HG03175 (cell line): Measurements from ENCODE around the gene SLC15A3.
"Not testable (repeated sequence)": the region's sequence is repeated elsewhere in the genome, so short reads cannot be mapped to it uniquely, and the experiment has no call there.

Experiments used
- ATAC-seq: cut with Tn5 transposase; IDR thresholded peaks from one replicate; pipeline ENCODE4 v1.9.1; 2021; ENCODE audit warnings: mild to moderate bottlenecking, moderate library complexity; ENCODE audit not compliant: unreplicated experiment

Gene SLC15A3

DNA sequence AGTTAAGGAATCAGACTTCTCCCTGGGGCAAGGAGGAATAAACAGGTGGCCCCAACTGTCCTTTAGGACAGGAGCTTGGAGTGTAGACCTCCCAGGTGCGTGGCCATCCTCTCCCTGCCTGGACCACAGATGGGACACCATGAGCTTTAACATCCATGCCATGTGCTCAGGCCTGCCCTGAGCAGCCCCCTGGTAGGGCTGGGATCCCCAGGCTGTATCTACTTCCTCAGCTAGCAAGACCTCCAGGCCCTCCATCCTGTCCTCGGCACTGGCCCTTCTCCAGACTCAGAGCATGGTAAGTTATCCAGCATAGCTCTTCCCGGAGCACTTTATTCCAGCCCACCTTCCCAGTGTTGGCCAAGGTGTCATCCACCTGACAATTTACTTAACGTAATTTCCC lies 25.2 kb upstream of the SLC15A3 start:
- no peak for ATAC-seq

DNA sequence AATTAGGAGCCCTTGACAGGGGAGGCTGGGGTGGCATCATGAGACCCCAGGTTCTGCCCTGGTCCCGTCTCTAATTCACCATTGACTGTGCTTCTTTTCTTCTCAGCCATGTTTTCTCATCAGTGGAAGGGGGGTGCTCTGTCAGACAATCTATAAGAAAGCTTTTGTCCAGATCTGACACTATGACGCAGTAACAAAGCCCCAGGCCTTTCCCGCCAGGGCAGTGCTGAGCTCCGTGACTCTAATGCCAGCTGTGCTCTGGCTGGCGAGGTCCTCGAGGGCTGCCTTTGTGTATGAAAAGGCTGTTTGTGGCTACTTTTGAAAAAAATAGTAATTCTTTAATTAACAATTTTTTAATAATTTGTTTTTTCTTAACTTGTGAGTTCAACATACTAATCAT lies 22.8 kb upstream of the SLC15A3 start:
- ATAC-seq = no peak

DNA sequence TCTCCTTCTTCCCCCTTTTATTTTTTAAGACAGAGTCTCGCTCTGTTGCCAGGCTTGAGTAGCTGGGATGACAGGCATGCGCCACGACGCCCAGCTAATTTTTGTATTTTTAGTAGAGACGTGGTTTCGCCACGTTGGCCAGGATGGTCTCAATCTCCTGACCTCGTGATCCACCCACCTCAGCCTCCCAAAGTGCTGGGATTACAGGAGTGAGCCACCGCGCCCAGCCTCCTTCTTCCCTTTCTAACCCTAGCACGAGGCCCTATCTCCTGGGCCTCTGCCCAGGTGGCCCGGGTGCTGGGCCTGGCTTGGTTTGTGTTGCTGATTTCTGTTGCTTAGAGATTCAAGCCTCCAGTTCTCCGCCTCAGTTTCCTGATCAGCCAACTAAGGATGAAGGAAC lies 22.3 kb upstream of the SLC15A3 start:
- ATAC-seq = not testable (repeated sequence)

DNA sequence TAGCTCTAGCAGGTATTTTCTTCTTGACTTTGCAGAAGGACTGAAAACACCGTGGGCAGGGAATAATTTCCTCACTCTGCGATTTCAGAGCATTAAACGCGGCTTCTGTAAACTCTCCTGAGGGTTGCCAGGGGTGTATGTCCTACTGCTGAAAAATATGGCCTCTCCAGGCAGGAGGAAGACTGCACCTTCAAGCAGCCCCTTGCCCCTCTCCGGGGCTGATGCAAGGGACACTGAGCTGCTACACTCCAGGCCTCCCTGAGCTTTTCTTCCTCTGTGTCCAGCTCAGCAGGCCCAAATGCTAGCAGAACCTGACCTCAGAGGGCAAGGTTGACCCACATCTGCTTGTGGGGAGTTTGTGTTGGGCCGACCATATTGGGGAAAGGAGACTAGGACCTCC lies 21.7 kb upstream of the SLC15A3 start:
- no peak for ATAC-seq

DNA sequence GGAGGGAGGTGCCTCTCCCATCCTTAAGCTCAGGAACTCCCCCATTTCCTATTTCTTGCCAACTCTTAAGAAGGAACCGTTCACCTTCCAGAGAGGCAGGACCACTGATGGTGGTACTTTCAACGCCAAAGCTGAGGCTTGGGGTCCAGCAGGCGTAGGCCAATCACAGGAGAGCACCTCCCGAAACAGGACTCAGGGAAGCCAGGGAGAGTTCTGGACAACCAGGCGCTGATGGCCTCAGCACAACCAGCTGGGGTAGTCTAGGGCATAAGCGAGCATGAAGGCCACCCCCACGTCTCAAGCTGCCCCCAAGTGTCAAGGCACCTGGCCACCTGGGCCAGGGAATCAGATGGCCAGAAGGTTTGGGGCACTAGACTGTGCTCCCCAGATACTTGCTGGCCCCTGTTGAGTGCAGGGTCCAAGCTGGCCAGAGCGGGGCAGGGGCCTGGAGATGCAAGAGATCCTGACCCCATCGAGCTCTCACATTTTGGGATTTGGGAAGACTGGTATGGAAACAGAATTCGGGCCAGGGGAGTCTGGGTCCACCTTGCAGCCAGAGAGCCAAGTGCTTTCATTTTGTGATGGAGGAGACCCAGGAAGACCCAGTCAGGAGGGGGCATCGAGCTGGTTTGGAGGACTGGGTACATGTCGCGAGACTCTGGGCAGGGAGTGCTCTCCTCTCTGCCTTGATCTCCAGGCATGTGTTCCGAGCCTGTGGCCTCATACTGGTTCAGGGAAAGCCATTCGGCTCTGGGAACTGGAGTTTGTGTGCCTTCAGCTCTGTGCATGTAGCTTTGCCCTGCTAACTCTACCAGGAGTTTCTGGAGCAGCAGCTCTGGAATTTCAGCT lies 20.4 kb upstream of the SLC15A3 start:
- no peak for ATAC-seq

DNA sequence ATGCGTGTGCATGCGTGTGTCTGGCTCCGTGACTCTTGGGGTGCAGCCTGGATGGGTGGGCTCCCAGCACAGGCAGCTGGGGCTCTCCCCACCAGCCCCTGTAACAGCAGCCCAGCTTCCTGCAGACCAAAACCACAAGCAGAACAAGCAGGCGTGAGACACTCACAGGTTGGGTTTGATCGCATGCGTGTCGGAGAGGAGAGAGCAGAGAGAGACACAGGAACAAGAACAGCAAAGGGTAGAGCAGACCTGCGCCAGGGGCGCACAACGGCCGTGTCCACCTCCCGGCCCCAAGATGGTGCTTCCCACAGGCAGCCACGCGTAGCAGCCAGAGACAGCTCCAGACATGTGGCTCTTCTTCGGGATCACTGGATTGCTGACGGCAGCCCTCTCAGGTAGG lies 19.5 kb upstream of the SLC15A3 start, which contains the start of gene CD6:
Gene CD6, plus strand, starts transcription at position 161 of the 400 bp plus-strand sequence. Its CDS starts 186 bp downstream, at position 347.
- ATAC-seq = no peak

DNA sequence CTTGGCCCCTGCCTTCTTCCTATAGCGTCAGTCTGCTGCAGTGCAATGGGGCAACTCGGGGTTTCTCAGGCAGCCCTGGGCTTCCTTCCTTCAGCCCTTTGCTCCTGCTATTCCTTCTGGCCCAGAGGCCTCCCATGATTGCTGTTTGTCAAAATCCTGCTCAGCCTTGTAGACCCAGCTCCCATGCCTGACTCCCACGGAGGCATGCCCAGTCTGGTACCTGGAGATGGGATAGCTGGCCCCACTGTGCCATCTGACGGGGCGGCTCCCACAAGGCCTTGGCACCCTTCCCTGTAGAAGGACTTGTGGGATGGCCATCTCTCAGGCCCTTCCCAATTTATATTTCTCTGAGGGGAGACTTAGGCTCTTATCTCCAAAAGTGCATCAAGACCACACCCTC lies 18.9 kb upstream of the SLC15A3 start:
- ATAC-seq = no peak

DNA sequence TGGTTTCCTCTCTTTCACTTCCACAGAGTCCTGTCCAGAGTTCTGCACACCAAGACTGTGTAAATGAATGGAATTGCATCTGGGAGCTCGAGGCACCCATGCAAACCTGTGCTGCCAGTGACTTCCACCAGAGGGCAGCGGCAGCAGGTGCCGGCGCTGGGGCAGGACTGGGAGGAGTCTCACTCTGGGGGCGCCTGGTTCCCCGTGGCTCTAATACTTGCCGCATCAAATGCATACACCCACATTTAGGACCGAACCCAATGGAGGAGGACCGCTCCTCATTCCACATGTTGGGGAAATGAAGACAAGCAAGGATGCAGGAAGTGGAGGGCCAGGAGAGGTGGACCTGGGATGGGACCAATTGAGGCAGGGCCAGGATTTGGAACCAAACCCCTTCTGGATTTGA lies 18.4 kb upstream of the SLC15A3 start:
- peak; percentile 68 for ATAC-seq

DNA sequence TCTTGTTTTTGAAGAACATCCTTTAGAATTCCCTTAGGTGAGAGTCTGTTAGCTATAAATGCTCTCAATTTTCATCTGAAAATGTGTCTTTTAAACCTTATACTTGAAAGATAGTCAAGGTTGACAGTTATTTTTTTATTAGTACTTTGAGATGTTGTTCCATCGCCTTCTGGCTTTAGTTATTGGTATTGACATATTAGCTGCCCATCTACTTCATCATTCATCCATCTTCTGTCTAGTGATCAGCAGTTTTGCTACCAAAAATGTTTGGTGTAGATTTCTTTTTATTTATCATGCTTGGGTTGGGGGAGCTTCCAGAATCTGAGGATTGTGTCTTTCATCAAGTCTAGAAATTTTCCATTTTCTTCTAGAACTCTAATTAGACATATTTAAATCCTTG lies 16.2 kb upstream of the SLC15A3 start:
- ATAC-seq = no peak

DNA sequence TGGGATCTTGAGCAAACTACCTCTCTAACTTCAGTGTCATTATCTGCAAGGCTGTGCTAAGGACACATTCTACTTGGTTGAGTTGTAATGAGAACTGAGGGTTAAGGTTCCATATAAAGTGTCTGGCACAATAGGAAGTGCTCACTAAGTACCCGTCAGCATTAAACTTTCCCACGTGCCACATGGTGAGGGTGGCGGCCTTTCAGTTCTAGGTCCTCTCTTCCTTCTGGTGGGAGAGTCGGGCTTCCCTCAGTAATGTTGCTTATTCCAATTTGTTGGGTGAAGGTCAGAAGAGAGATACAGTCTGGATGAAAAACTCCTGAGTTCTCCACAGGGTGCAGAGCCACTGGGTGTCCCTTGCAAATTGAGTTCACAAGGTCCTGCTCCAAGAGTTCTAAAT lies 14.9 kb upstream of the SLC15A3 start:
- no peak for ATAC-seq

DNA sequence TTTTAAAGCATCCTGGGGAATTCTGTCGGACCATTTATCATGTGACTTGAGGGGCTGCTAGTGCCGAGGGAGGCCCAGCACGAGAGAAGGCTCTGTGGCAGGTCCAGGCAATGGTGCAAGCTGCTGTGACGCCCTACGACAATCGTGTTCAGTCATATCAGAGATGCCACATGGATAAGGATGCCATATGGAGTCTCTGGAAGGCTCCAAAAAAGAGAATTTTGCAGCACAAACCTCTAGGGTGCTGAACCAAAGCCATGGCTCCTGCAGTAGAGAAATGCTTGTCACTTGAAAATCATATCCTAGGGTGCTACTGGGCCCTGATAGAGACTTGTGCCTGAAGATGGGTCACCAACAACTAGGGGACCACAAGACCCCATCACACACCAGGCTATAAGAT lies 12.8 kb upstream of the SLC15A3 start:
- no peak for ATAC-seq

DNA sequence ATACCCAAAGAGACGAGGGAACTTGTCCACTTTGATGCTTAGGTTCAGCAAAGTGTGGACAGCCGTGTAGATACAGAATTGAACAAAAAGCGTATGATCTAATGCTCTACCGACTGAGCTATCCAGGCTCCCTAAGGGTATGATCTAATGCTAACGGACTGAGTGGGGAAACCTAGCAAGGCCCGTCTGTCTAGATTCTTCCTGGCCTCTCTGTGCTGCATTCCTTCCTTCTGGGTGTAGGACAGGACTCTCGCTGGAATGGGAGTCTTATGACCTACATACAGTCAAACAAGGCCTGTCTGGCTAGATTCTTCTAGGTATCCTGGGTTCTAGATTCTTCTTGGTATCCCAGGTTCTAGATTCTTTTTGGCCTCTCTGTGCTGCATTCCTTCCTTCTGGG lies 8.4 kb upstream of the SLC15A3 start:
- ATAC-seq = no peak

DNA sequence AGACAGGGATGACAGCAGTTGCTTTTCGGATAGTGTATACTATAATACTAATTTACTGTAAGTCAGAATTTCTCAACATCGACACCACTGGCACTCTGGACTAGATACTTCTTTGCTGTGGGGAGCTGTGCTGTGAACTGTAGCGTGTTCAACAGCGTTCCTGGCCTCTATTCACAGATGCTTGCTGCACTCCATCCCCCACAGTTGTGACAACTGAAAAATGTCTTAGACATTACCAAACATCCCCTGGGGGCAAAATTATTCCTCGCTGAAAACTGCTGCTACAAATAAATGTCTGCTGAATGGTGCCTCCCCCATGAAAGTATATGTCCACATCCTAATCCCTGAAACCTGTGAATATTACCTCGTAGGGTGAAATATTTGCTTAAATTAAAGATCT lies 7.5 kb upstream of the SLC15A3 start:
- no peak for ATAC-seq

DNA sequence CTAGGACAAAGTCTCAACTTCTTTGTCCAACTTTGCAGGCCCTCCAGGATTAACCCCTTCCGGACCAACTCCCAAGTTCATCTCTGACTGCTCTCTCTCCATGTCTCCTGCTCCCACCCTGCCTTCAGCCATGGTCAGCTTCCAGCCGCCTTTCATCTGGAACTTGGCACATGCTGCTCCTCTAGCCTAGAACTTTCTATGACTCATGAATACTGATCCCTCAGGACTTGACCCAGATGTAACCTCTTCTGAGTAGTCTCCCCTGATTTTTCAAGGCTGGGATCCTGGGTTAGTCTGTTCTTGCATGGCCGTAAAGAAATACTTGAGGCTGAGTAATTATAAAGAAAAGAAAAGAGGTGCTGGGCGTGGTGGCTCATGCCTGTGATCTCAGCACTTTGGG lies 5.2 kb upstream of the SLC15A3 start:
- ATAC-seq = no peak

DNA sequence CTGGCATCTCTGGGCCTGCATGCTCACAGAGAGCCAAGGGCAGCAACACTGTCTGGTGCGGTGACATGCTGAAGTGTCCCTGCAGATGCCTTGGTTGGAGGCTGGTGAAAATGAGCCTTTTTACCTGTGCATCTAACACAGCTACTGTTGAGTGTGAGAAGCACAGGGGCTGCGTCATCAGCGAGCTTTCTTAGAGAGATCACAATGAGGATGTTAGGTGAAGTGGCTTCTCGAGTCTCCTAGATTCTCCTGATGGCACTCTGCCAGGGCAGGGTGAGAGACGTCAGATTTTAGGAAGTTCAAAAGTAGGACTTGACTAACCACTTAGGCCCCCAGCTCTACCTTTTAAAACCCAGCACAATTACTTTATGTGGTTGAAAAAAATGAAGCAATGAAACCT lies 3.6 kb upstream of the SLC15A3 start:
- ATAC-seq = no peak

DNA sequence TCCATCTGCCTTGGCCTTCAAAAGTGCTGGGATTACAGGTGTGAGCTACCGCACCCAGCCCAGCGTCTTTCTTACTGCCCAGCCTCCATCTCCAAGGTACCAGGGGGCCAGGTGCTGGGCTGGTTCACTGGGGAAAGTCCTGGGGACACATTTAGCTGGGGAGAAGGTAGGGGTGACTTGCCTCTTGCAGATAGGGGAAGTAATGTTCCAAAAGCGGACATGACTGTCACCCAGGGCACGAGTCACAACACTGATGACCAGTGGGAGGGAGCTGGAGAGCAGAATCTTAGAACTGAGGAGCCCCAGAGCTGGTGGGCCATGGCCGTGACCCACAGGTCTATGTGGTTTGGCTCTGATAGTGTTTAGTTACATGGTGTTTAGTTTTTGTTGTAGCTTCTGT lies 2.4 kb upstream of the SLC15A3 start:
- ATAC-seq = no peak

DNA sequence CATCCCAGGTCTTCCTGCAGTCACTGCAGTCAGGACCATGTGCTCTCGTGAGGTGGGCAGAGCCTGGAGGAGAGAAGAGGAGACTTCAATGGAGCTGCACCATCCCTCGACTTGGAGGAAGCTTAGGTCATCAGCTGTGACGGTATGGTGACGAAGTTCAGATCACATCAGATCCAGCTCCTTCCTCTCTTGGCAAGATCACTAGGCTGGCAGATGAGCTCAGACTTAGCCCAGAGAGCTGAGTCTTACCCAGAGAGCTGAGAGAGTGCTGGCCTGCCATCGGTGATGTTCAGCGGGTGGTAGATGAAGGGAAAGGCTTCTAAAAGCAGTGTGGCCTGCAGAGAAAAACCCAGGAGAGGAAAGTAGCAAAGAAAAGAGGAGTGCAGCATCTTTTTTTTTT lies 1.8 kb upstream of the SLC15A3 start:
- no peak for ATAC-seq

DNA sequence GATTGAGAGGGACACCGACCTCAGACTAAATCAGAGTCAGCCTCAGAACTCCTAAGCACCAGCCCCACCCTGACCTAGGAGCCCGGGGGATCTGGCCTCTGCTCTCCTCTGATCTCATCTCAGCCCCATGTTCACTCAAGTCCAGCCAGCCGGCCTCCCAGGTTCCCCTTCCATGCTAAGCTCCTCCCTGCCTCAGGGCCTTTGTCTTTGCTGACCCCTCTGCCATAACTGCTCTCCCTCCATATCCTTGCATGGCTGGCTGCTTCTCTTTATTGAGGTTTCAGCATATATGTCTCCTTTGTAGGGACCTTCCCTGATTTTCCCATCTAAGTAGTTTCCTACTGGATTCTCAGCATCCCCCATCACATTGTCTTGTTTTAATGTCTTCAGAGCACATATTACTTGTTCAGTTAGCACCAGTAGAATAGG lies 780 bp upstream of the SLC15A3 start:
- ATAC-seq = no peak

DNA sequence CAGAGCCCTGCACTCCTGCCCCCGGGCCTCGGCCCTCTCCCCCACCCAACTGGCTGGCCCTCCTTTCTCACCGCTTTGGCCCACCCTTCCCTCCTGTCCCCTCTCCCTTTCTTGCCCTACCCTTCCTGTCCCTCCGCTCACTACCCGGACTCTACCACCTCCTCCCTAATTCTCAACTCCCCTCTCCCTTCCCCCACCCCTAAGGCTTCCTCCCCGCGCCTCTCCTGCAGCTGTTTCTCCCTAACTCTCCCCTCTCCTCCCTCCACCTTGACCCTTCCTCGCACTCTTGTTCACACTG lies 421 bp downstream of the SLC15A3 start:
- ATAC-seq = no peak

DNA sequence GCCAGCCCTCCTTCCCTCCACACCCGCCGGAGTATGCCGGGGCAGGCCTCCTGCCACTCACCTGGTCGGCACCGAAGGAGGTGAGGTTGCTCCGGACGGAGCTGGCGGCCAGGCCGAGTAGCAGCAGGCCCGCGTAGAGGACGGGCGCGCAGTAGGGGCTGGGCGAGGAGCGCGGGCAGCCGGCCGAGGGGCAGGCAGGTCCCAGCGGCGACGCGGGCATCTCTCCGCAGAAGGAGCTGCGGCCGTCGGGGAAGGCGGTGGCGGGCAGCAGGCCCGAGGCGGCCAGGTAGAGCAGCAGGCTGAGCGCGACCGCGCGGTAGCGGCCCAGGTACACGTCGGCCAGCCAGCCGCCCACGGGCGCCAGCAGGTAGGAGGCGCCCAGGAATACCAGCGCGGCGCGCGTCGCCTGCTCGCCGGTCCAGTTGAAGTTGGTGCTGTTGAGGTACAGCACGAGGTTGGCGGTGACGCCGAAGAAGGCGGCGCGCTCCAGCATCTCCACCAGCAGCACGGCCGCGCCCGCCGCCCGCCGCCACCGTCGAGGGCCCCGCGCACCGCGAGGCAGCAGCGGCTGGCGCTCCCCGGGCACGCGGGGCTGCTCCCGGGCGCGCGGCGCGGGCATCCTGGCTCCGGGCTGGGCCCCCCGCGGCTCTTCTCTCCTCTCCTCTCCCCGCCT lies 907 bp downstream of the SLC15A3 start:
- ATAC-seq = peak; percentile 25

DNA sequence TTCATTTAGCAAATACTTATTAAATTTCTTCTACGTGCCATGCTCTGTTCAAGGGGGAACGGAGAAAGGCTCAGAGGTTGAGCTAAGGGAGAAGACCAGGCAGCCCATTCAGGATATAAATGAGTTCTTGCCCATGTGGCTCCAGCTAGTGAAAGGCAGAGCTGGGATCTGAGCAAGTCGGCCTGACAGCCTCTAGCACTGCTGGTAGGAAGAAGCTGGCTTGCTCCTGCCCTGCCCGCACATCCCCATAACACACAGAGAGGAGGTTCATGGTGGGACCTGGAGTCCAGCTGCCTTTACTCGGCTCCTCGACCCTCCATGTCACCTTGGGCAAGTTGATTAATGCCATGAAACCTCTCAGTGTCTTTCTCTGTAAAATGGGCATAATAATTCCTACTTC lies 2.0 kb downstream of the SLC15A3 start:
- ATAC-seq = no peak

DNA sequence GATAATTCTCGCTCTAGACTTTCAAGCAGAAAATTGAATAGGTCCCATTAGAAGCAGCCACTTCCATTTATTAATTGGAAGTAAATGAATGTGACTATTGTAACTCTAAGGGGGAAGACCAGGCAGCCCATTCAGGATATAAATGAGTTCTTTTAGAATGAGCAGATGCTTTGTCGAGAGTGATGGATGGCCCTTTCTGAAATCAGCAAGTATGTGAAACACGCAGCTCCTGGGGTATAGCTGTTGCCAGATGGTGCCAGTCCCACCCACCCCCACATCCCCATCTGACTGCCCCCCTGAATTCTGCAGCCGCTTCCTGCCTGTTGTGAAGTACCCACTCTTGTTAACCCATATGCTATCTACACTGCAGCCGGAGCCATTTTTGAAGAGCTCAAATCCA lies 3.7 kb downstream of the SLC15A3 start:
- no peak for ATAC-seq

DNA sequence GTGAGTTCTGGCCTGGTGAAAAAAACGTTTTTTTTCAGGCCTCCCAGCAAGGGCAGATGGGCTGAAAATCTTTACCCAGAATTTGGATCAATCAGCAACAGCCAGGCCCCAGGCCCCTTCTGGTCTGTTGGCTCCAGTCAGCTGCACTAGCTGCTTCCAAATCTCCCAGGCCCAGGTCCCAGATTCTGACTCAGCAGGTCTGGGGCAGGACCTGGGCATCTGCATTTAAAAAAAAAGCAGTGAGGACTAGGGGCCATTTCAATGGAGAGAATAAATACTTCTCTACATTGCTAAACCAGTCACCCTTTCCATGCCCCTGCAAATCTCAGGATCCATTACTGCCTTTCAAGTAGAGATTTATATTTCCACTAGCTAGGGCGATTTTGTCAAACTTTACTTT lies 4.3 kb downstream of the SLC15A3 start:
- ATAC-seq = no peak
